WTC11 (cell line): ENCODE data around the gene GHSR. TPM values are rescaled to one million over a fixed set of nuclear protein-coding genes. Genes with fewer than 3 reads are reported as not detected.
A peak's percentile ranks its signal among the peaks of the same experiment; 100 is the strongest.

ENCODE experiments used
- ATAC-seq: fragments of 200-7000 bp; cut with Tn5 transposase; 2 replicates; pipeline ENCODE4 v1.10.0; 2021; ENCODE audit warnings: mild to moderate bottlenecking, moderate library complexity
- CTCF ChIA-PET: fragments of 300-600 bp; sonication (Branson Sonifier 250); formaldehyde crosslinking; loops from one replicate; lab custom pipeline; 2021; ENCODE audit warnings: antibody characterized with exemption; lab: Charles Lee
- POLR2A ChIA-PET: fragments of 350-600 bp; sonication (Branson Sonifier 250); formaldehyde crosslinking; loops from one replicate; lab custom pipeline; 2021; ENCODE audit warnings: antibody characterized with exemption; lab: Charles Lee
- DNase-seq: peaks from one replicate; pipeline ENCODE4 v3.0.0; 2021; ENCODE audit warnings: low spot score
- H3K27ac Mint-ChIP-seq: 2 replicates; pipeline ENCODE4 v1.8.0; 2021; ENCODE audit warnings: mixed read lengths
- H3K27me3 Mint-ChIP-seq: 2 replicates; pipeline ENCODE4 v1.8.0; 2021; ENCODE audit warnings: low read depth, mild to moderate bottlenecking, moderate library complexity, mixed read lengths
- H3K36me3 Mint-ChIP-seq: 2 replicates; pipeline ENCODE4 v1.8.0; 2021; ENCODE audit warnings: mixed read lengths
- H3K4me1 Mint-ChIP-seq: 2 replicates; pipeline ENCODE4 v1.8.0; 2022; ENCODE audit warnings: mixed read lengths
- H3K4me3 Mint-ChIP-seq: 2 replicates; pipeline ENCODE4 v1.8.0; 2021; ENCODE audit warnings: mild to moderate bottlenecking, moderate library complexity, mixed read lengths
- H3K9me3 Mint-ChIP-seq: 2 replicates; pipeline ENCODE4 v1.8.0; 2021; ENCODE audit warnings: mixed read lengths
- E2F1 ChIP-seq: sonication (generic); formaldehyde crosslinking; IDR thresholded peaks from 2 replicates; pipeline ENCODE4 v1.8.0; 2022; ENCODE audit warnings: mild to moderate bottlenecking, missing genetic modification reagents
- ERG ChIP-seq: fragments of 250-450 bp; sonication (Bioruptor Pico); IDR thresholded peaks from 2 replicates; pipeline ENCODE4 v1.8.0; 2021; ENCODE audit warnings: mild to moderate bottlenecking
- ETV6 ChIP-seq: sonication (generic); formaldehyde crosslinking; IDR thresholded peaks from 2 replicates; pipeline ENCODE4 v1.8.1; 2022; ENCODE audit warnings: mild to moderate bottlenecking, missing genetic modification reagents
- GRHL2 ChIP-seq: fragments of 250-450 bp; sonication (Bioruptor Pico); IDR thresholded peaks from 2 replicates; pipeline ENCODE4 v1.8.0; 2022; ENCODE audit warnings: mild to moderate bottlenecking, moderate library complexity; ENCODE audit not compliant: insufficient replicate concordance, severe bottlenecking
- GTF2I ChIP-seq: fragments of 250-450 bp; sonication (Bioruptor Pico); conservative IDR thresholded peaks from 2 replicates; pipeline ENCODE4 v1.4.0; 2021; ENCODE audit warnings: mild to moderate bottlenecking
- JAZF1 ChIP-seq: fragments of 250-450 bp; sonication (Bioruptor Pico); IDR thresholded peaks from 2 replicates; pipeline ENCODE4 v1.9.0; 2021; ENCODE audit warnings: moderate library complexity, mild to moderate bottlenecking, inconsistent platforms
- NR1H2 ChIP-seq: sonication (generic); formaldehyde crosslinking; IDR thresholded peaks from 2 replicates; pipeline ENCODE4 v1.9.0; 2021; ENCODE audit warnings: mild to moderate bottlenecking, moderate library complexity, missing genetic modification reagents
- NR2C2 ChIP-seq: sonication (generic); formaldehyde crosslinking; IDR thresholded peaks from 2 replicates; pipeline ENCODE4 v1.8.0; 2022; ENCODE audit warnings: mild to moderate bottlenecking, missing genetic modification reagents
- PREB ChIP-seq: sonication (generic); formaldehyde crosslinking; IDR thresholded peaks from 2 replicates; pipeline ENCODE4 v1.8.1; 2022; ENCODE audit warnings: mild to moderate bottlenecking, missing genetic modification reagents, moderate library complexity, borderline replicate concordance
- SMAD4 ChIP-seq: sonication (generic); formaldehyde crosslinking; IDR thresholded peaks from 2 replicates; pipeline ENCODE4 v1.8.0; 2022; ENCODE audit warnings: mild to moderate bottlenecking, missing genetic modification reagents
- TP53 ChIP-seq: sonication (generic); formaldehyde crosslinking; IDR thresholded peaks from 2 replicates; pipeline ENCODE4 v1.8.1; 2023; ENCODE audit warnings: mild to moderate bottlenecking, missing genetic modification reagents
- ZNF396 ChIP-seq: fragments of 250-450 bp; sonication (Bioruptor Pico); IDR thresholded peaks from 2 replicates; pipeline ENCODE4 v1.8.0; 2021; ENCODE audit warnings: mild to moderate bottlenecking, moderate library complexity, borderline replicate concordance
- ZNF416 ChIP-seq: fragments of 250-450 bp; sonication (Bioruptor Pico); IDR thresholded peaks from 2 replicates; pipeline ENCODE4 v1.9.0; 2021; ENCODE audit warnings: mild to moderate bottlenecking, inconsistent platforms
- total RNA-seq: library from RNA; stranded (reverse); gene quantifications from 3 replicates; pipeline ENCODE4 v1.2.3, GENCODE V29; 2021
- TF ChIP-seq, protein P1 (sequence below): sonication (generic); formaldehyde crosslinking; IDR thresholded peaks from 2 replicates; pipeline ENCODE4 v1.8.0; 2022; ENCODE audit warnings: mild to moderate bottlenecking, missing genetic modification reagents
- TF ChIP-seq, protein P2 (sequence below): sonication (generic); formaldehyde crosslinking; IDR thresholded peaks from 2 replicates; pipeline ENCODE4 v1.8.1; 2022; ENCODE audit warnings: low read depth, missing genetic modification reagents, borderline replicate concordance
- TF ChIP-seq, protein P3 (sequence below): sonication (generic); formaldehyde crosslinking; conservative IDR thresholded peaks from 2 replicates; pipeline ENCODE4 v1.8.1; 2022; ENCODE audit warnings: mild to moderate bottlenecking, missing genetic modification reagents
- TF ChIP-seq, protein P4 (sequence below): fragments of 200-600 bp; IDR thresholded peaks from 2 replicates; pipeline ENCODE4 v1.8.0; 2022; ENCODE audit warnings: antibody characterized with exemption

Gene GHSR
- total RNA-seq, 1 experiment from 2014 or later: not detected

DNA sequence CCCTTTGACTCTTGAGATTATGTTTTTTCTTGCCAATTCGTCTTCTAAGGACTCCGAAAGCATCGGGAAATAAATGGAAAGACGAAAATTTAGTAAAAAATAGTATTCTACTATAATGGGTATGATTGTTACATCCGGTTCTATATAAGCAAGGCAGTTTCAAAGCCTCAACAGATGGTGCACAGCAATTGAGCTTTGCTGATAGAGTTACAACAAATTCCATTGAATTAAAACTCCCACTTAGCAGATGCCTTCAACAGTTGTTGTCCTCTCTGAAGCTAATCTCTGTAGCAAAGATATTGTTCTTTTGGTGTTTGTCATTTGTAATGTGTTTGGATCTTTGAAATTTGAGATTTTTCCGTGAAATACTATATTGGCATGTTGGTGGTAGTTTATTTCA lies 16.1 kb upstream of the GHSR start:
- Mint-ChIP-seq H3K27me3 (no peaks in the 10 kb centered on the region; the same call in 1 of the 2 replicates), H3K4me1 (no peaks in the 10 kb centered on the region), H3K36me3 (no peaks in the 10 kb centered on the region), H3K9me3 (0 out of 2 replicates have a peak, but pooled peaks cover 5% of the 10 kb centered on the region), H3K27ac (no peak overlapping the region), H3K4me3 (no peak overlapping the region)
- TF ChIP-seq, protein P1, sequence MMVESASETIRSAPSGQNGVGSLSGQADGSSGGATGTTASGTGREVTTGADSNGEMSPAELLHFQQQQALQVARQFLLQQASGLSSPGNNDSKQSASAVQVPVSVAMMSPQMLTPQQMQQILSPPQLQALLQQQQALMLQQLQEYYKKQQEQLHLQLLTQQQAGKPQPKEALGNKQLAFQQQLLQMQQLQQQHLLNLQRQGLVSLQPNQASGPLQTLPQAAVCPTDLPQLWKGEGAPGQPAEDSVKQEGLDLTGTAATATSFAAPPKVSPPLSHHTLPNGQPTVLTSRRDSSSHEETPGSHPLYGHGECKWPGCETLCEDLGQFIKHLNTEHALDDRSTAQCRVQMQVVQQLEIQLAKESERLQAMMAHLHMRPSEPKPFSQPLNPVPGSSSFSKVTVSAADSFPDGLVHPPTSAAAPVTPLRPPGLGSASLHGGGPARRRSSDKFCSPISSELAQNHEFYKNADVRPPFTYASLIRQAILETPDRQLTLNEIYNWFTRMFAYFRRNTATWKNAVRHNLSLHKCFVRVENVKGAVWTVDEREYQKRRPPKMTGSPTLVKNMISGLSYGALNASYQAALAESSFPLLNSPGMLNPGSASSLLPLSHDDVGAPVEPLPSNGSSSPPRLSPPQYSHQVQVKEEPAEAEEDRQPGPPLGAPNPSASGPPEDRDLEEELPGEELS (CRISPR knock-in tag): no peak
- TF ChIP-seq SMAD4 (CRISPR knock-in tag): no peak
- no peak for TF ChIP-seq PREB (CRISPR knock-in tag)
- TF ChIP-seq, protein P2, sequence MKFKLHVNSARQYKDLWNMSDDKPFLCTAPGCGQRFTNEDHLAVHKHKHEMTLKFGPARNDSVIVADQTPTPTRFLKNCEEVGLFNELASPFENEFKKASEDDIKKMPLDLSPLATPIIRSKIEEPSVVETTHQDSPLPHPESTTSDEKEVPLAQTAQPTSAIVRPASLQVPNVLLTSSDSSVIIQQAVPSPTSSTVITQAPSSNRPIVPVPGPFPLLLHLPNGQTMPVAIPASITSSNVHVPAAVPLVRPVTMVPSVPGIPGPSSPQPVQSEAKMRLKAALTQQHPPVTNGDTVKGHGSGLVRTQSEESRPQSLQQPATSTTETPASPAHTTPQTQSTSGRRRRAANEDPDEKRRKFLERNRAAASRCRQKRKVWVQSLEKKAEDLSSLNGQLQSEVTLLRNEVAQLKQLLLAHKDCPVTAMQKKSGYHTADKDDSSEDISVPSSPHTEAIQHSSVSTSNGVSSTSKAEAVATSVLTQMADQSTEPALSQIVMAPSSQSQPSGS: no peak
- TF ChIP-seq GTF2I (CRISPR knock-in tag): no peak
- TF ChIP-seq JAZF1 (CRISPR knock-in tag): no peak
- TF ChIP-seq ETV6 (CRISPR knock-in tag): no peak
- TF ChIP-seq TP53 (CRISPR knock-in tag): no peak
- TF ChIP-seq GRHL2 (CRISPR knock-in tag): no peak
- TF ChIP-seq E2F1 (CRISPR knock-in tag): no peak
- TF ChIP-seq ZNF416 (CRISPR knock-in tag): no peak
- no peak for TF ChIP-seq NR1H2 (CRISPR knock-in tag)
- no peak for TF ChIP-seq ERG (CRISPR knock-in tag)
- no peak for TF ChIP-seq ZNF396 (CRISPR knock-in tag)
- TF ChIP-seq NR2C2 (CRISPR knock-in tag): no peak
- TF ChIP-seq, protein P3, sequence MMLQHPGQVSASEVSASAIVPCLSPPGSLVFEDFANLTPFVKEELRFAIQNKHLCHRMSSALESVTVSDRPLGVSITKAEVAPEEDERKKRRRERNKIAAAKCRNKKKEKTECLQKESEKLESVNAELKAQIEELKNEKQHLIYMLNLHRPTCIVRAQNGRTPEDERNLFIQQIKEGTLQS (CRISPR knock-in tag): no peak
- ATAC-seq (no peak), DNase-seq (no peak)
- CTCF ChIA-PET: no interaction called here
- POLR2A ChIA-PET: no interaction called here

GRCh38 chr3:172461530-172462138 lies 13.4 kb upstream of the GHSR start:
- Mint-ChIP-seq H3K4me1 (no peaks in the 10 kb centered on the region), H3K36me3 (no peaks in the 10 kb centered on the region), H3K9me3 (0 out of 2 replicates have a peak, but pooled peaks cover under 1% of the 10 kb centered on the region), H3K4me3 (no peak overlapping the region), H3K27ac (no peak overlapping the region)
- peak; percentile 78; the same call in 1 of the 2 replicates for ATAC-seq
- TF ChIP-seq, protein P4, sequence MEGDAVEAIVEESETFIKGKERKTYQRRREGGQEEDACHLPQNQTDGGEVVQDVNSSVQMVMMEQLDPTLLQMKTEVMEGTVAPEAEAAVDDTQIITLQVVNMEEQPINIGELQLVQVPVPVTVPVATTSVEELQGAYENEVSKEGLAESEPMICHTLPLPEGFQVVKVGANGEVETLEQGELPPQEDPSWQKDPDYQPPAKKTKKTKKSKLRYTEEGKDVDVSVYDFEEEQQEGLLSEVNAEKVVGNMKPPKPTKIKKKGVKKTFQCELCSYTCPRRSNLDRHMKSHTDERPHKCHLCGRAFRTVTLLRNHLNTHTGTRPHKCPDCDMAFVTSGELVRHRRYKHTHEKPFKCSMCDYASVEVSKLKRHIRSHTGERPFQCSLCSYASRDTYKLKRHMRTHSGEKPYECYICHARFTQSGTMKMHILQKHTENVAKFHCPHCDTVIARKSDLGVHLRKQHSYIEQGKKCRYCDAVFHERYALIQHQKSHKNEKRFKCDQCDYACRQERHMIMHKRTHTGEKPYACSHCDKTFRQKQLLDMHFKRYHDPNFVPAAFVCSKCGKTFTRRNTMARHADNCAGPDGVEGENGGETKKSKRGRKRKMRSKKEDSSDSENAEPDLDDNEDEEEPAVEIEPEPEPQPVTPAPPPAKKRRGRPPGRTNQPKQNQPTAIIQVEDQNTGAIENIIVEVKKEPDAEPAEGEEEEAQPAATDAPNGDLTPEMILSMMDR: peak; percentile 84
- TF ChIP-seq NR1H2 (CRISPR knock-in tag): no peak
- TF ChIP-seq, all 79 proteins: peak for 1
- ChIA-PET CTCF (interaction anchor here (0.6 to 3.3 kb wide), 51 partner anchors 9 to 856 kb away, joined by 3 to 23 read pairs (median 4); partner anchors contain the start of genes ECT2, GHSR and NCEH1), POLR2A (no interaction called here)
- H3K27me3 Mint-ChIP-seq: no peaks in the 10 kb centered on the region
- no peak for DNase-seq
